Testis (tissue), 2 donors: ENCODE results near the gene CLIC3.

Source experiments
- CTCF ChIP-seq, 3 experiments: fragments of 450-650 bp in 2 of 3; fragments of 200-600 bp in 1 of 3; sonication (generic) in 1 of 3; IDR thresholded peaks; one replicate each; pipeline ENCODE4 v1.5.1; 2016 to 2019; ENCODE audit warnings: antibody characterized with exemption in 3 of 3, mild to moderate bottlenecking in 2 of 3, moderate library complexity in 1 of 3
- POLR2A ChIP-seq: fragments of 450-650 bp; IDR thresholded peaks from one replicate; pipeline ENCODE4 v1.6.1; 2017; ENCODE audit warnings: antibody characterized with exemption, mild to moderate bottlenecking, moderate library complexity

DNA sequence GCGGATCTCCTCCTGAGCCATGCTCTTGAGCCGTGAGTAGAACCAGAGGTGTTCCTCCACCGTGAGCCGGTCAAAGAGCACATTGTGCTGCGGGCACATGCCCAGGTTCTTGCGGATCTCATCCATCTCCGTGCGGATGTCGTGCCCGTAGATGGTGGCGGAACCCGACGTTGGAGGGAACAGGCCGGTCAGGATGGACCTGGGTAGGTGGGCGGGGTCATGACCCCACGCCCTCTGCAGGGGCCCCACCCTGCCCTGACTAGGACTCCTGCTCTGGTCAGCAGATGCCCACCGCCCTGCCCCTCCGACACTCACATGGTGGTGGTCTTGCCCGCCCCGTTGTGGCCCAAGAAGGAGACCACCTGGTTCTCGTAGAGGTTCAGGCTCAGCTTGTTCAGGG, 19.6 kb upstream of the CLIC3 start:
- TF ChIP-seq CTCF (IDR thresholded peaks at IDR 0.05) (no peak), POLR2A (no peak)
